ENCODE measurements around the gene MILR1. TPM values are rescaled to one million over a fixed set of nuclear protein-coding genes. Genes with fewer than 3 reads are reported as not detected.
"Not testable (repeated sequence)": the region's sequence is repeated elsewhere in the genome, so short reads cannot be mapped to it uniquely, and the experiment has no call there.

Gene MILR1
- total RNA-seq, 2 donors from 2014 or later: 0.80 TPM; not detected in 1

GRCh38 chr17:64418506-64419339 lies 30.2 kb upstream of the MILR1 start:
- no peak overlapping the region for H3K4me3 ChIP-seq (ENCODE audit: low read length)
- peaks cover 2% of the 10 kb centered on the region for H3K9me3 Mint-ChIP-seq
- H3K36me3 Mint-ChIP-seq (ENCODE audit: low read depth): no peaks in the 10 kb centered on the region
- no peaks in the 10 kb centered on the region for H3K4me1 ChIP-seq (ENCODE audit: control insufficient read depth, insufficient read depth, low read length)
- H3K4me1 Mint-ChIP-seq: no peaks in the 10 kb centered on the region
- DNase-seq: no peak
- no peak overlapping the region for H3K4me3 Mint-ChIP-seq
- 44 to 56% methylated on average over 14 to 18 of the region's 19 CpGs for WGBS, 2 experiments (ENCODE audit: insufficient coverage in 1 of 2, insufficient read length in 1 of 2)
- no peaks in the 10 kb centered on the region for H3K36me3 ChIP-seq (ENCODE audit: control insufficient read depth, insufficient read depth, low read length)
- no peaks in the 10 kb centered on the region for H3K9me3 ChIP-seq (ENCODE audit: control insufficient read depth, low read length)
- H3K9ac ChIP-seq (ENCODE audit: extremely low read depth, low read length, poor library complexity, severe bottlenecking): no peak overlapping the region
- no peak overlapping the region for H3K27ac Mint-ChIP-seq
- no peaks in the 10 kb centered on the region for H3K27me3 ChIP-seq (ENCODE audit: control insufficient read depth, insufficient read depth, low read length, poor library complexity, severe bottlenecking)
- no peak overlapping the region for H3K27ac ChIP-seq (ENCODE audit: low read depth, low read length)
- no peaks in the 10 kb centered on the region for H3K27me3 Mint-ChIP-seq (ENCODE audit: insufficient read depth)
- TF ChIP-seq CTCF (conservative IDR thresholded peaks at IDR 0.05): peak; percentile 89

GRCh38 chr17:64420143-64420670 lies 28.7 kb upstream of the MILR1 start:
- Histone ChIP-seq H3K4me3 (ENCODE audit: low read length) (no peak overlapping the region), H3K27me3 (ENCODE audit: control insufficient read depth, insufficient read depth, low read length, poor library complexity, severe bottlenecking) (no peaks in the 10 kb centered on the region), H3K9me3 (ENCODE audit: control insufficient read depth, low read length) (peaks cover 2% of the 10 kb centered on the region), H3K9ac (ENCODE audit: extremely low read depth, low read length, poor library complexity, severe bottlenecking) (no peak overlapping the region), H3K4me1 (ENCODE audit: control insufficient read depth, insufficient read depth, low read length) (no peaks in the 10 kb centered on the region), H3K27ac (ENCODE audit: low read depth, low read length) (no peak overlapping the region), H3K36me3 (ENCODE audit: control insufficient read depth, insufficient read depth, low read length) (no peaks in the 10 kb centered on the region)
- no peaks in the 10 kb centered on the region for H3K4me1 Mint-ChIP-seq
- no peaks in the 10 kb centered on the region for H3K27me3 Mint-ChIP-seq (ENCODE audit: insufficient read depth)
- no peaks in the 10 kb centered on the region for H3K36me3 Mint-ChIP-seq (ENCODE audit: low read depth)
- H3K9me3 Mint-ChIP-seq: peaks cover 7% of the 10 kb centered on the region
- WGBS, 2 experiments (ENCODE audit: insufficient coverage in 1 of 2, insufficient read length in 1 of 2): 41% methylated on average over 5 to 6 of the region's 6 CpGs
- DNase-seq: peak; percentile 73
- peak; percentile 86 for TF ChIP-seq CTCF (conservative IDR thresholded peaks at IDR 0.05)
- no peak overlapping the region for H3K4me3 Mint-ChIP-seq
- no peak overlapping the region for H3K27ac Mint-ChIP-seq

- not testable (repeated sequence) for DNase-seq; H3K4me3 ChIP-seq (ENCODE audit: low read length); H3K27me3 ChIP-seq (ENCODE audit: control insufficient read depth, insufficient read depth, low read length, poor library complexity, severe bottlenecking); H3K27me3 Mint-ChIP-seq (ENCODE audit: insufficient read depth); H3K36me3 ChIP-seq (ENCODE audit: control insufficient read depth, insufficient read depth, low read length); H3K36me3 Mint-ChIP-seq (ENCODE audit: low read depth); H3K4me1 Mint-ChIP-seq; H3K27ac Mint-ChIP-seq; H3K27ac ChIP-seq (ENCODE audit: low read depth, low read length); H3K9ac ChIP-seq (ENCODE audit: extremely low read depth, low read length, poor library complexity, severe bottlenecking); H3K4me3 Mint-ChIP-seq; H3K4me1 ChIP-seq (ENCODE audit: control insufficient read depth, insufficient read depth, low read length)
- WGBS, 2 experiments (ENCODE audit: insufficient coverage in 1 of 2, insufficient read length in 1 of 2): 90 to 100% methylated on average over 1 to 9 of the region's 9 CpGs
- H3K9me3 Mint-ChIP-seq: peaks cover 24% of the 10 kb centered on the region
- H3K9me3 ChIP-seq (ENCODE audit: control insufficient read depth, low read length): peaks cover 21% of the 10 kb centered on the region
Observed at GRCh38 chr17:64422121-64422520, 26.8 kb upstream of the MILR1 start.
